ENCODE measurements around the gene GLIS1. TPM values are rescaled to one million over a fixed set of nuclear protein-coding genes. Genes with fewer than 3 reads are reported as not detected.

GLIS1 gene
- total and polyA plus RNA-seq, 2 experiments from 2014 or later, result 0.26 to 0.31 TPM

DNA sequence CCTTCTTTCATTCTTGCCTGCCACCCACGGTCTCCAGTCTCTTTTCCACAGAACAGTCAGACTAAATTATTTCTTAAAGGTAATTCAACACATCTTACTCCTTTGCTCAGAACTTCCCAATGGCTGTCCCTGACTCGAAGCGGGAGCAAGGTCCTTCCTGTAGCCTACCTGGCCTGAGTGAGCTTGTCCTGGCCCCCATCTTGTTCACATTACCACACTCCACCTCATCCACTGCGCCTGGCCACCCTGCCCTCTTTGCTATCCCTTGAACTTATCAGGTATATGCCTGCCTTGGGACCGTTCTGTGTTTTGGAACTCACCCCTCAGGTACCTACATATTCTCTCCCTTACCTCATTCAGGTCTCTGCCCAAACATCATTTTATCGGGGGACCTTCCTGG, 13.3 kb upstream of the GLIS1 start:
- H3K79me2 ChIP-seq (replicated peaks; ENCODE audit: insufficient read depth), result no peaks in the 10 kb centered on the region
- no peaks in the 10 kb centered on the region for H3F3A ChIP-seq (replicated peaks; ENCODE audit: low read depth)
- Mint-ChIP-seq H3K36me3 (ENCODE audit: low read depth) (no peaks in the 10 kb centered on the region), H3K4me1 (no peaks in the 10 kb centered on the region; the same call in 2 of the 3 replicates), H3K4me3 (no peak overlapping the region), H3K27ac (no peak overlapping the region), H3K27me3 (ENCODE audit: insufficient read depth, low read depth, poor library complexity) (peaks cover 12% of the 10 kb centered on the region), H3K9me3 (no peaks in the 10 kb centered on the region)
- H3K4me1 ChIP-seq (ENCODE audit: insufficient read depth), result no peaks in the 10 kb centered on the region
- H3K27ac ChIP-seq (ENCODE audit: low read depth), result no peak overlapping the region
- TF ChIP-seq, protein P1, sequence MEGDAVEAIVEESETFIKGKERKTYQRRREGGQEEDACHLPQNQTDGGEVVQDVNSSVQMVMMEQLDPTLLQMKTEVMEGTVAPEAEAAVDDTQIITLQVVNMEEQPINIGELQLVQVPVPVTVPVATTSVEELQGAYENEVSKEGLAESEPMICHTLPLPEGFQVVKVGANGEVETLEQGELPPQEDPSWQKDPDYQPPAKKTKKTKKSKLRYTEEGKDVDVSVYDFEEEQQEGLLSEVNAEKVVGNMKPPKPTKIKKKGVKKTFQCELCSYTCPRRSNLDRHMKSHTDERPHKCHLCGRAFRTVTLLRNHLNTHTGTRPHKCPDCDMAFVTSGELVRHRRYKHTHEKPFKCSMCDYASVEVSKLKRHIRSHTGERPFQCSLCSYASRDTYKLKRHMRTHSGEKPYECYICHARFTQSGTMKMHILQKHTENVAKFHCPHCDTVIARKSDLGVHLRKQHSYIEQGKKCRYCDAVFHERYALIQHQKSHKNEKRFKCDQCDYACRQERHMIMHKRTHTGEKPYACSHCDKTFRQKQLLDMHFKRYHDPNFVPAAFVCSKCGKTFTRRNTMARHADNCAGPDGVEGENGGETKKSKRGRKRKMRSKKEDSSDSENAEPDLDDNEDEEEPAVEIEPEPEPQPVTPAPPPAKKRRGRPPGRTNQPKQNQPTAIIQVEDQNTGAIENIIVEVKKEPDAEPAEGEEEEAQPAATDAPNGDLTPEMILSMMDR (conservative IDR thresholded peaks at IDR 0.05; ENCODE audit: low read depth in 2 of 2), result no peak
- TF ChIP-seq JUNB (IDR thresholded peaks at IDR 0.05; ENCODE audit: unreplicated experiment), result no peak
- TF ChIP-seq NANOG (IDR thresholded peaks at IDR 0.05; ENCODE audit: borderline replicate concordance), result no peak
- TF ChIP-seq EZH2 (IDR thresholded peaks at IDR 0.05; ENCODE audit: low read depth, unreplicated experiment), result no peak
- TF ChIP-seq, protein P2, sequence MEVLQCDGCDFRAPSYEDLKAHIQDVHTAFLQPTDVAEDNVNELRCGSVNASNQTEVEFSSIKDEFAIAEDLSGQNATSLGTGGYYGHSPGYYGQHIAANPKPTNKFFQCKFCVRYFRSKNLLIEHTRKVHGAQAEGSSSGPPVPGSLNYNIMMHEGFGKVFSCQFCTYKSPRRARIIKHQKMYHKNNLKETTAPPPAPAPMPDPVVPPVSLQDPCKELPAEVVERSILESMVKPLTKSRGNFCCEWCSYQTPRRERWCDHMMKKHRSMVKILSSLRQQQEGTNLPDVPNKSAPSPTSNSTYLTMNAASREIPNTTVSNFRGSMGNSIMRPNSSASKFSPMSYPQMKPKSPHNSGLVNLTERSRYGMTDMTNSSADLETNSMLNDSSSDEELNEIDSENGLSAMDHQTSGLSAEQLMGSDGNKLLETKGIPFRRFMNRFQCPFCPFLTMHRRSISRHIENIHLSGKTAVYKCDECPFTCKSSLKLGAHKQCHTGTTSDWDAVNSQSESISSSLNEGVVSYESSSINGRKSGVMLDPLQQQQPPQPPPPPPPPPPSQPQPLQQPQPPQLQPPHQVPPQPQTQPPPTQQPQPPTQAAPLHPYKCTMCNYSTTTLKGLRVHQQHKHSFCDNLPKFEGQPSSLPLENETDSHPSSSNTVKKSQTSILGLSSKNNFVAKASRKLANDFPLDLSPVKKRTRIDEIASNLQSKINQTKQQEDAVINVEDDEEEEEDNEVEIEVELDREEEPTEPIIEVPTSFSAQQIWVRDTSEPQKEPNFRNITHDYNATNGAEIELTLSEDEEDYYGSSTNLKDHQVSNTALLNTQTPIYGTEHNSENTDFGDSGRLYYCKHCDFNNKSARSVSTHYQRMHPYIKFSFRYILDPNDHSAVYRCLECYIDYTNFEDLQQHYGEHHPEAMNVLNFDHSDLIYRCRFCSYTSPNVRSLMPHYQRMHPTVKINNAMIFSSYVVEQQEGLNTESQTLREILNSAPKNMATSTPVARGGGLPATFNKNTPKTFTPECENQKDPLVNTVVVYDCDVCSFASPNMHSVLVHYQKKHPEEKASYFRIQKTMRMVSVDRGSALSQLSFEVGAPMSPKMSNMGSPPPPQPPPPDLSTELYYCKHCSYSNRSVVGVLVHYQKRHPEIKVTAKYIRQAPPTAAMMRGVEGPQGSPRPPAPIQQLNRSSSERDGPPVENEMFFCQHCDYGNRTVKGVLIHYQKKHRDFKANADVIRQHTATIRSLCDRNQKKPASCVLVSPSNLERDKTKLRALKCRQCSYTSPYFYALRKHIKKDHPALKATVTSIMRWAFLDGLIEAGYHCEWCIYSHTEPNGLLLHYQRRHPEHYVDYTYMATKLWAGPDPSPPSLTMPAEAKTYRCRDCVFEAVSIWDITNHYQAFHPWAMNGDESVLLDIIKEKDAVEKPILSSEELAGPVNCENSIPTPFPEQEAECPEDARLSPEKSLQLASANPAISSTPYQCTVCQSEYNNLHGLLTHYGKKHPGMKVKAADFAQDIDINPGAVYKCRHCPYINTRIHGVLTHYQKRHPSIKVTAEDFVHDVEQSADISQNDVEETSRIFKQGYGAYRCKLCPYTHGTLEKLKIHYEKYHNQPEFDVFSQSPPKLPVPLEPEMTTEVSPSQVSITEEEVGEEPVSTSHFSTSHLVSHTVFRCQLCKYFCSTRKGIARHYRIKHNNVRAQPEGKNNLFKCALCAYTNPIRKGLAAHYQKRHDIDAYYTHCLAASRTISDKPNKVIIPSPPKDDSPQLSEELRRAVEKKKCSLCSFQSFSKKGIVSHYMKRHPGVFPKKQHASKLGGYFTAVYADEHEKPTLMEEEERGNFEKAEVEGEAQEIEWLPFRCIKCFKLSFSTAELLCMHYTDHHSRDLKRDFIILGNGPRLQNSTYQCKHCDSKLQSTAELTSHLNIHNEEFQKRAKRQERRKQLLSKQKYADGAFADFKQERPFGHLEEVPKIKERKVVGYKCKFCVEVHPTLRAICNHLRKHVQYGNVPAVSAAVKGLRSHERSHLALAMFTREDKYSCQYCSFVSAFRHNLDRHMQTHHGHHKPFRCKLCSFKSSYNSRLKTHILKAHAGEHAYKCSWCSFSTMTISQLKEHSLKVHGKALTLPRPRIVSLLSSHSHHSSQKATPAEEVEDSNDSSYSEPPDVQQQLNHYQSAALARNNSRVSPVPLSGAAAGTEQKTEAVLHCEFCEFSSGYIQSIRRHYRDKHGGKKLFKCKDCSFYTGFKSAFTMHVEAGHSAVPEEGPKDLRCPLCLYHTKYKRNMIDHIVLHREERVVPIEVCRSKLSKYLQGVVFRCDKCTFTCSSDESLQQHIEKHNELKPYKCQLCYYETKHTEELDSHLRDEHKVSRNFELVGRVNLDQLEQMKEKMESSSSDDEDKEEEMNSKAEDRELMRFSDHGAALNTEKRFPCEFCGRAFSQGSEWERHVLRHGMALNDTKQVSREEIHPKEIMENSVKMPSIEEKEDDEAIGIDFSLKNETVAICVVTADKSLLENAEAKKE (CRISPR knock-in tag; IDR thresholded peaks at IDR 0.05), result no peak
- no peak for TF ChIP-seq ZNF331 (CRISPR knock-in tag; IDR thresholded peaks at IDR 0.05; ENCODE audit: low read depth)
- no peak for TF ChIP-seq ZNF114 (CRISPR knock-in tag; IDR thresholded peaks at IDR 0.05)
- TF ChIP-seq EZH2phosphoT487 (IDR thresholded peaks at IDR 0.05; ENCODE audit: unreplicated experiment), result no peak
- no peak for TF ChIP-seq POLR2AphosphoS5 (IDR thresholded peaks at IDR 0.05; ENCODE audit: low read depth)
- no peak for TF ChIP-seq CREB1 (CRISPR knock-in tag; IDR thresholded peaks at IDR 0.05; ENCODE audit: low read depth)
- TF ChIP-seq, protein P3, sequence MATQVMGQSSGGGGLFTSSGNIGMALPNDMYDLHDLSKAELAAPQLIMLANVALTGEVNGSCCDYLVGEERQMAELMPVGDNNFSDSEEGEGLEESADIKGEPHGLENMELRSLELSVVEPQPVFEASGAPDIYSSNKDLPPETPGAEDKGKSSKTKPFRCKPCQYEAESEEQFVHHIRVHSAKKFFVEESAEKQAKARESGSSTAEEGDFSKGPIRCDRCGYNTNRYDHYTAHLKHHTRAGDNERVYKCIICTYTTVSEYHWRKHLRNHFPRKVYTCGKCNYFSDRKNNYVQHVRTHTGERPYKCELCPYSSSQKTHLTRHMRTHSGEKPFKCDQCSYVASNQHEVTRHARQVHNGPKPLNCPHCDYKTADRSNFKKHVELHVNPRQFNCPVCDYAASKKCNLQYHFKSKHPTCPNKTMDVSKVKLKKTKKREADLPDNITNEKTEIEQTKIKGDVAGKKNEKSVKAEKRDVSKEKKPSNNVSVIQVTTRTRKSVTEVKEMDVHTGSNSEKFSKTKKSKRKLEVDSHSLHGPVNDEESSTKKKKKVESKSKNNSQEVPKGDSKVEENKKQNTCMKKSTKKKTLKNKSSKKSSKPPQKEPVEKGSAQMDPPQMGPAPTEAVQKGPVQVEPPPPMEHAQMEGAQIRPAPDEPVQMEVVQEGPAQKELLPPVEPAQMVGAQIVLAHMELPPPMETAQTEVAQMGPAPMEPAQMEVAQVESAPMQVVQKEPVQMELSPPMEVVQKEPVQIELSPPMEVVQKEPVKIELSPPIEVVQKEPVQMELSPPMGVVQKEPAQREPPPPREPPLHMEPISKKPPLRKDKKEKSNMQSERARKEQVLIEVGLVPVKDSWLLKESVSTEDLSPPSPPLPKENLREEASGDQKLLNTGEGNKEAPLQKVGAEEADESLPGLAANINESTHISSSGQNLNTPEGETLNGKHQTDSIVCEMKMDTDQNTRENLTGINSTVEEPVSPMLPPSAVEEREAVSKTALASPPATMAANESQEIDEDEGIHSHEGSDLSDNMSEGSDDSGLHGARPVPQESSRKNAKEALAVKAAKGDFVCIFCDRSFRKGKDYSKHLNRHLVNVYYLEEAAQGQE (IDR thresholded peaks at IDR 0.05; ENCODE audit: unreplicated experiment), result no peak
- TF ChIP-seq, protein P4, sequence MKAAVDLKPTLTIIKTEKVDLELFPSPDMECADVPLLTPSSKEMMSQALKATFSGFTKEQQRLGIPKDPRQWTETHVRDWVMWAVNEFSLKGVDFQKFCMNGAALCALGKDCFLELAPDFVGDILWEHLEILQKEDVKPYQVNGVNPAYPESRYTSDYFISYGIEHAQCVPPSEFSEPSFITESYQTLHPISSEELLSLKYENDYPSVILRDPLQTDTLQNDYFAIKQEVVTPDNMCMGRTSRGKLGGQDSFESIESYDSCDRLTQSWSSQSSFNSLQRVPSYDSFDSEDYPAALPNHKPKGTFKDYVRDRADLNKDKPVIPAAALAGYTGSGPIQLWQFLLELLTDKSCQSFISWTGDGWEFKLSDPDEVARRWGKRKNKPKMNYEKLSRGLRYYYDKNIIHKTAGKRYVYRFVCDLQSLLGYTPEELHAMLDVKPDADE (IDR thresholded peaks at IDR 0.05), result no peak
- TF ChIP-seq STAT1 (IDR thresholded peaks at IDR 0.05; ENCODE audit: unreplicated experiment), result no peak
- H3K36me3 ChIP-seq (ENCODE audit: insufficient read depth), result no peaks in the 10 kb centered on the region
- no peak overlapping the region for H3K4me3 ChIP-seq
- H3K9me2 ChIP-seq (ENCODE audit: insufficient read depth), result no peaks in the 10 kb centered on the region
- H3K4me2 ChIP-seq, result no peak overlapping the region
- no peak overlapping the region for H2AFZ ChIP-seq
- no peaks in the 10 kb centered on the region for H4K20me1 ChIP-seq (replicated peaks; ENCODE audit: insufficient read depth)
- no peak for DNase-seq (ENCODE audit: low spot score)
- ATAC-seq, result no peak
- no peaks in the 10 kb centered on the region for H3K27me3 ChIP-seq (ENCODE audit: insufficient read depth)

All from GM23338 (cell line).